ENCODE data around the gene JDP2. TPM values are rescaled to one million over a fixed set of nuclear protein-coding genes. Genes with fewer than 3 reads are reported as not detected.

The JDP2 gene
- total RNA-seq, 1 donor from 2014 or later, result 58.0 TPM

DNA sequence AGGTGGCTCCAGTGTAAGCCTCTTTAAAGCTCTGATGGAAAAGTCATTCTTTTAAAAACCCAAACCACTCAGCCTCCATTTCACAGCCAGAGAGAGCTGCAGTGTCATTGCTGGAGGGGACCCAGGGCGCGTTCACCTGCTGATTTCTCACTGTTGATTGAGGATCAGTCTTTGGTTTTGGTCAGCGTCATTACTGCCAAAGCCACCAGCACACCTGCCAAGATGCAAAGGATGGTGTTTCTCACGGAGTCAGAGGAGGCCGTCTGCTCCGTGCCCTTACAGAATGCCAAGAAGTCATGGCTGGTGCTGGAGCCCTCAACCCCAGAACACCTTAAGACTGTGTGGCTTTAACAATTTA, 61.6 kb downstream of the JDP2 start:
- no peak overlapping the region for H3K4me3 ChIP-seq

DNA sequence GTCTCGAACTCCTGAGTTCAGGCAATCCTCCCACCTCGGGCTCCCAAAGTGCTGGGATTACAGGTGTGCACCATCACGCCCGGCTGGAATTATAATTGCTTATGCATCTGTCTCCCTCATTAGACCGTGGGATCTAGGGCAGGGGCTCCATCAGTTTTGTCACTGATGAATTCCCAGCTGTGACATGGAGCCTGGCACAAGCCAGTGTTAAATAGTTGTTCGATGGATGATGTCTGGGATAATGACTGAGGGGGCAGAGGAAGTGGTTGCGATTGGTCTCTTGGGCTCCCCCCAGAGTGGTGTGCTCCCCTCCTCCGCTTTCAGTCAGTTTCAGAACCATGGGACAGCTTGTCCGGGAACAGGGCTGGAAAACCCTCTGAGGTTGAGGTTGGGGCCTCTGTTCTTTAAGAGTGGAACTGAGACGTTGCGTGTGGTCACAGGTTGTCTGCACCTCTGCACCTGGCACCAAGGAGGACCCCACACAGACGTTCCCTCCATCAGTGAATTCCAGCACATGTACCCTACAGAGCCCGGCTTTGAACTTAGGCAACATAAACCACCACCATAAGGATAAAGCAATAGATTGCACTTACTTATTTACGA, 63.7 kb downstream of the JDP2 start:
- TF ChIP-seq, protein P1, sequence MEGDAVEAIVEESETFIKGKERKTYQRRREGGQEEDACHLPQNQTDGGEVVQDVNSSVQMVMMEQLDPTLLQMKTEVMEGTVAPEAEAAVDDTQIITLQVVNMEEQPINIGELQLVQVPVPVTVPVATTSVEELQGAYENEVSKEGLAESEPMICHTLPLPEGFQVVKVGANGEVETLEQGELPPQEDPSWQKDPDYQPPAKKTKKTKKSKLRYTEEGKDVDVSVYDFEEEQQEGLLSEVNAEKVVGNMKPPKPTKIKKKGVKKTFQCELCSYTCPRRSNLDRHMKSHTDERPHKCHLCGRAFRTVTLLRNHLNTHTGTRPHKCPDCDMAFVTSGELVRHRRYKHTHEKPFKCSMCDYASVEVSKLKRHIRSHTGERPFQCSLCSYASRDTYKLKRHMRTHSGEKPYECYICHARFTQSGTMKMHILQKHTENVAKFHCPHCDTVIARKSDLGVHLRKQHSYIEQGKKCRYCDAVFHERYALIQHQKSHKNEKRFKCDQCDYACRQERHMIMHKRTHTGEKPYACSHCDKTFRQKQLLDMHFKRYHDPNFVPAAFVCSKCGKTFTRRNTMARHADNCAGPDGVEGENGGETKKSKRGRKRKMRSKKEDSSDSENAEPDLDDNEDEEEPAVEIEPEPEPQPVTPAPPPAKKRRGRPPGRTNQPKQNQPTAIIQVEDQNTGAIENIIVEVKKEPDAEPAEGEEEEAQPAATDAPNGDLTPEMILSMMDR (IDR thresholded peaks at IDR 0.05), result no peak
- Histone ChIP-seq H3K27ac (no peak overlapping the region), H3K4me3 (no peak overlapping the region), H3K9me3 (no peaks in the 10 kb centered on the region), H3K36me3 (no peaks in the 10 kb centered on the region), H3K4me1 (no peaks in the 10 kb centered on the region), H3K27me3 (no peaks in the 10 kb centered on the region)
- no peak for ATAC-seq
- DNase-seq, result no peak
- intact Hi-C loops (cut with DNase I), result no loop called here

More for the DNA sequence above, 61.6 kb downstream of the JDP2 start:
- ATAC-seq (no peak), DNase-seq (no peak)
- no peaks in the 10 kb centered on the region for H3K9me3 ChIP-seq
- TF ChIP-seq, protein P1 (IDR thresholded peaks at IDR 0.05), result no peak
- no peaks in the 10 kb centered on the region for H3K36me3 ChIP-seq
- H3K27ac ChIP-seq, result no peak overlapping the region
- H3K4me1 ChIP-seq, result no peaks in the 10 kb centered on the region
- no peaks in the 10 kb centered on the region for H3K27me3 ChIP-seq
- intact Hi-C loops (cut with DNase I), result loop anchor here (10.0 kb wide), 1 partner anchor 355 kb away; no protein-coding TSS in a partner anchor

DNA sequence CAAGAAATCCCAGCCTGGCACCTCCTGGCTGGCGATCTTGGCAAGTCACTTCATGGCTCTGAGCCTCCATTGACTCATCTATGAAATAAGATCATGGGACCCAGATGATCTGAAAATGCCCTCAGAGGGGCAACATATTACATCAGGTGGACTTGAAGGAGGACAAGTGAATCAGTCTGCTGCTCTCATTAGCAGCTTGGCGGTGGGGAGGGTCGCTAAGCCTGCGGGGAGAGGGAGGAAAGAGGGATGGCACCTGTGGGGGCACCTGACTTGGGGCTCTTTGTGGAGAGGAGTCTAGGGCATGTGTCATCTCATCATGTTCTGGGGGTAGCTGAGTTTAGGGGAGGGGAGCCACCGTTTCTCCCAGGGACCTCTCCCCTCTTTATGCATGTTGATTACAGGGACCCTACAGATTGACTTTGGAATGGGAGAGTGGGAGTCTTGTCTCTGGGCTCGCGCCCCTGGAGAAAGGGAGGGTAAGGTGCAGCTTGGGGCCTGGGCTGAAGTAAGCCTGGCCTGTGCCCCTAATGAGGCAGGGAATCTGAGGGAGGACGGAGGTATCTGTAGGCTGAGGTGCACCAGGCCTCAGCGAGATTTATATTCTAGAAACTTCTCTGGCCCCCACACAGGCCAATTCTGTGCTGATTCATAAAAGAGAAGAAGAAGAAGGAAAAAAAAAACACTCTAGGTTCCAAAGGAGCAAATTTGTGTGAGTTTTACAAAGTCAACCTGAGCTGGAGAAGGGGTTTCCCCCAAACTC, 65.2 kb downstream of the JDP2 start:
- intact Hi-C loops (cut with DNase I), result no loop called here
- no peaks in the 10 kb centered on the region for H3K27me3 ChIP-seq
- H3K27ac ChIP-seq, result no peak overlapping the region
- no peaks in the 10 kb centered on the region for H3K36me3 ChIP-seq
- DNase-seq (no peak), ATAC-seq (no peak)
- no peak overlapping the region for H3K4me3 ChIP-seq
- TF ChIP-seq, protein P1 (IDR thresholded peaks at IDR 0.05), result no peak
- H3K9me3 ChIP-seq, result no peaks in the 10 kb centered on the region
- H3K4me1 ChIP-seq, result no peaks in the 10 kb centered on the region

DNA sequence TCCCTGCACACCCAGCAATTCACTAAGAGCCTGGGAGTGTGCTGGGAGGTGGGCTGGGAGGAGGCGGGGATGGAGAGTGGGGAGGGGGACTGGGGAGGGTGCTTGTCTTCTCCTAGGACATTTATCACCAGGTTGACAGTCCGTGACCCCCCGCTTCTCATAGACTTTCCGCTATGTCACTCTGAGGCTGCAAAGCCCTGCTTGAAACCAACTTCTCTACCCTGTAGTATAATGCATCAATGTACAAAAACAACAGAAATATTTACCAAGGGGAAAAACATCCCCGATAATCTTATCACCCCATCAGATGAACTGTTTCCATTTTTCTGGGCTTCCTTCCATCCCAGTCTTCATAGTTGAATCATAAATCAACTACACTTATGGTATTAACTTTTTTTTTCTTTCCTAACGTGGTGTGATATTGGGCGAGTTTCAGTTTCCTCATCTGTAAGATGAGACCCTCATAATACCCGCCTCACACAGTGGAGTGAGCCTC, 65.8 kb downstream of the JDP2 start:
- ATAC-seq (no peak), DNase-seq (no peak)
- Histone ChIP-seq H3K27ac (no peak overlapping the region), H3K36me3 (no peaks in the 10 kb centered on the region), H3K9me3 (no peaks in the 10 kb centered on the region), H3K4me1 (no peaks in the 10 kb centered on the region), H3K4me3 (no peak overlapping the region), H3K27me3 (no peaks in the 10 kb centered on the region)
- TF ChIP-seq, protein P1 (IDR thresholded peaks at IDR 0.05), result no peak
- intact Hi-C loops (cut with DNase I), result no loop called here

DNA sequence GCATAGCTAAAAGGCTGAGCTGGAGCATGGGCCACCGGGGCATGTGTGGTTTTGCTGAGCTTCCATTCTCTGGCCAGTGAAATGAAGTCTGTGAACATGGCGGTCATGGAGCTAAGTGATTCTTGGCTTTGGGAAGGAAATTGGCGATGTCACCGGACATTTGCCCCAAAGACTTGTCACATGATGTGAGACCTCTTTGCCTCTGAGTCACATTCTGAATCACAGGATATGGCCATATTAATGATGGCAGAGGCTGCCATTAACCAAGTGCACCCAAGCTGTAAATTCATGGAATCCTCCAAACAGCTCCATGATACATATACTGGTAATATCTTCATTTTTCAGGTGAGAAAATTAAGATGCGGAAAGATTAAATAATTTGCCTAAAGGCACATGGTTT, 67.1 kb downstream of the JDP2 start:
- Histone ChIP-seq H3K4me1 (no peaks in the 10 kb centered on the region), H3K9me3 (no peaks in the 10 kb centered on the region), H3K27ac (no peak overlapping the region), H3K4me3 (no peak overlapping the region), H3K27me3 (no peaks in the 10 kb centered on the region), H3K36me3 (no peaks in the 10 kb centered on the region)
- no peak for DNase-seq
- TF ChIP-seq, protein P1 (IDR thresholded peaks at IDR 0.05), result no peak
- no peak for ATAC-seq
- intact Hi-C loops (cut with DNase I), result no loop called here

All from upper lobe of right lung (tissue), 1 donor.